RWPE2 (cell line): ENCODE results near the gene ALDH3A1.

Experiments
- ATAC-seq: fragments of 200-7000 bp; cut with Tn5 transposase; 3 replicates; pipeline ENCODE4 v1.9.1; 2021; ENCODE audit warnings: low read depth
- DNase-seq: peaks from one replicate; pipeline ENCODE4 v3.0.0-alpha.2; 2020; ENCODE audit warnings: low spot score
- H3K27ac ChIP-seq: fragments of 450-650 bp; 2 replicates; pipeline ENCODE4 v1.5.1; 2017; ENCODE audit warnings: mild to moderate bottlenecking; ENCODE audit not compliant: poor library complexity, severe bottlenecking
- H3K27me3 ChIP-seq: fragments of 250-450 bp; sonication (Bioruptor Pico); 2 replicates; pipeline ENCODE4 v1.5.1; 2021; ENCODE audit warnings: mild to moderate bottlenecking, moderate library complexity; ENCODE audit not compliant: insufficient read depth, poor library complexity, severe bottlenecking
- H3K36me3 ChIP-seq: fragments of 250-450 bp; sonication (Bioruptor Pico); 2 replicates; pipeline ENCODE4 v1.5.1; 2020; ENCODE audit warnings: low read depth, mild to moderate bottlenecking, moderate library complexity
- H3K4me1 ChIP-seq: fragments of 250-450 bp; sonication (Bioruptor Pico); 2 replicates; pipeline ENCODE4 v1.5.1; 2021; ENCODE audit warnings: mild to moderate bottlenecking, moderate library complexity; ENCODE audit not compliant: insufficient read depth, poor library complexity, severe bottlenecking
- H3K4me3 ChIP-seq: fragments of 250-450 bp; sonication (Bioruptor Pico); 2 replicates; pipeline ENCODE4 v1.5.1; 2021; ENCODE audit warnings: mild to moderate bottlenecking, moderate library complexity; ENCODE audit not compliant: severe bottlenecking
- H3K9me3 ChIP-seq: fragments of 250-450 bp; sonication (Bioruptor Pico); 2 replicates; pipeline ENCODE4 v1.5.1; 2021; ENCODE audit warnings: mild to moderate bottlenecking, moderate library complexity; ENCODE audit not compliant: severe bottlenecking
- CTCF ChIP-seq: fragments of 450-650 bp; IDR thresholded peaks from one replicate; pipeline ENCODE4 v1.5.1; 2017; ENCODE audit warnings: mild to moderate bottlenecking, moderate library complexity; ENCODE audit not compliant: poor library complexity, severe bottlenecking

Gene ALDH3A1

DNA sequence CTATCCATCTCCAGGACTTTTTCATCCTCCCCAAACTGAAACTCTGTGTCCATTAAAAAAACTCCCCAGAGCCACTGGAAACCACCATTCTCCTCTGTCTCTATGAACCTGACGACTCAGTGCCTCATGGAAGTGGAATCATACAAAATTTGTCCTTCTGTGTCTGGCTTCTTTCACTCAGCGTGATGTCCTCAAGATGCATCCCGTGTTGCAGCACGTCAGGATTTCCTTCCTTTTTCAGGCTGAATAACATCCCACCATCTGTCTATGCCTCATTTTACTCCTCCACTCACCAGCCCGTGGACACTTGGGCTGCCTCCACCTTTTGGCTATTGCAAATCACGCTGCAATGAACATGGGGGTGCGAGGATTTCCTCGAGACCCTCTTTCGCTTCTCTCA, 12.6 kb upstream of the ALDH3A1 start:
- no peaks in the 10 kb centered on the region for H3K36me3 ChIP-seq
- no peak for ATAC-seq
- no peak overlapping the region for H3K4me3 ChIP-seq
- DNase-seq = no peak
- no peaks in the 10 kb centered on the region for H3K4me1 ChIP-seq
- no peaks in the 10 kb centered on the region for H3K9me3 ChIP-seq
- no peak overlapping the region for H3K27ac ChIP-seq
- no peaks in the 10 kb centered on the region for H3K27me3 ChIP-seq
- TF ChIP-seq CTCF = no peak

DNA sequence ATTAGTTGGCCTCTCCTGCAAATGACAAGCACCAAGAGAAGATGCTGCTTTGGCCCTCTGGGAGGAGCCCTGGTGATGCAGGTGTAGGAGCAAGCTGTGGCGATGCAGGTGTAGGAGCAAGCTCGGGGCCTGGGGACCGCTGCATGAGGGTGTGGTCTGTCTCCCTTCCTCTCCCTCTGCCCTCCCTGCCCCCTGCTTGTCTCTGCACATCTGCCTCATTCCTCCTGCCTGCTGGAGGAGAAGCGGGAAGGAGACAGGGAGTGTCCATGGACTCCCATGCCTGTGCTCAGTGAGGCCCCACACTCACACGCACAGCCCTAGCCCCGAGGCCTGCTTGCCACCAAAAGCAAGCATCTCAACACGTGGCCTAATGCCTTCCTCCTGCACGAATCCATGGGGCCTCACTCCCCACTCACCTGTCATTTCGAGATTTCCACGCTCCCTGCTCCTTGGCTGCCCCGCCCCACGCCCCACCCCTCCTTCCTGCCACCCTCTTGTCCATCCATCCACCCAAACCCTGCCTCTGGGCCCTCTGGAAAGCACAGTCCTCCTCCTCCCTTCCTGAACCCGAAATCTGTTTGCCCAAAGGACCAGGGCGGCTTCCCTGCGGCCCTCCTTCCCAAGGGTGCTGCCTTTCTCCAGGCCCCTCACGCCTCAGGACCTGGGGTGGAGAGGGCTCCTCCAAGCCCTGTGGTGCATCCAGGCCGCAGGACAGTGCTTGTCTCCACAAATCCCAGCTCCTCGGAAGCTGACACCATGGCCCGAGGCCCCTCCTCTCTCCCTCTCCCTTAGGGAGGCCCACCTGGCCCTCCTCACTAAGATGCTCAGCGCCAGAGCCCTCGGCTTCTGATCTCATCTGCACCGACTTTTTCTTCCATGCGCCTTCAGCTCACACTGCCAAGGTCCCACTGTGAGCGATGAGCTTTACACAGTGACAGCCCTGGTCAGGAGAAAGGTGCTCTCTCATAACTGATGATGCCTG, 11.8 kb upstream of the ALDH3A1 start:
- H3K9me3 ChIP-seq = no peaks in the 10 kb centered on the region
- H3K36me3 ChIP-seq = no peaks in the 10 kb centered on the region
- no peak for DNase-seq
- no peak for ATAC-seq
- no peak overlapping the region for H3K27ac ChIP-seq
- H3K27me3 ChIP-seq = no peaks in the 10 kb centered on the region
- TF ChIP-seq CTCF = no peak
- H3K4me1 ChIP-seq = no peaks in the 10 kb centered on the region
- no peak overlapping the region for H3K4me3 ChIP-seq

DNA sequence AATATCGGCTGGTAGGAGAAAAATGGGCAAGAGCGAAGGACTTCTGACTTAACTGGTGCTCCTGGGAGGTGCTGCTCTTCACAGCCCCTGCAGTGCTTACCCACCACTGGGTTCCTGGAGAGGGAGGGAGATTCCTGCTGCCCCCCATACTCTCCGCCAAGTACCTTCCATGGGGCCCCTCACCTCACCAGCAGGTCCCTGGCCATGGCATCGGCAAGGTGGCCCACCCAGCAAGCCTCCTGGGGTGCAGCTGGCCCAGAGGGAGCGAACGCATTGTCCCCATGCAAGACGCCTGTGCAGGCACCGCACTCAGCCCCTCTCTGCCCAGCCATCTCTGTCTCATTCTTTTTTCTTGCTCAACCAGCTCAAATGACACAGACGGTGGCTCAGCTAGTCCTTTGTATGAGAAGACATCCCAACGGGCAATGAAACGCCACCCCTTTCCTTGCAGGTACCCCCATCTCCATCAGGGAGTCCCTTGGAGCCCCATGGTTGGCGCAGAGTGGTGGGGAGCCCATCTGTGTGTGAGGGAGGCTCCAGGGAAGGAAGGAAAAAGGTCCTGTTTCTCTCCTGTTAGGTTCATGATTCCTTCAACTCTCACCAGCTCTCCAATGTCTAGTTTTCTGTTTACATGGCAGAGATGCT, 9.6 kb upstream of the ALDH3A1 start:
- H3K4me3 ChIP-seq = no peak overlapping the region
- H3K36me3 ChIP-seq = no peaks in the 10 kb centered on the region
- no peak overlapping the region for H3K27ac ChIP-seq
- no peaks in the 10 kb centered on the region for H3K9me3 ChIP-seq
- ATAC-seq = no peak
- no peaks in the 10 kb centered on the region for H3K27me3 ChIP-seq
- peak; percentile 24 for DNase-seq
- no peak for TF ChIP-seq CTCF
- H3K4me1 ChIP-seq = peaks cover 14% of the 10 kb centered on the region

- DNase-seq = no peak
- Histone ChIP-seq H3K4me3 (no peak overlapping the region), H3K27me3 (no peaks in the 10 kb centered on the region), H3K9me3 (no peaks in the 10 kb centered on the region), H3K36me3 (no peaks in the 10 kb centered on the region), H3K27ac (no peak overlapping the region), H3K4me1 (peaks cover 23% of the 10 kb centered on the region)
- no peak for TF ChIP-seq CTCF
- ATAC-seq = no peak
These were observed 8.4 kb upstream of the ALDH3A1 start for GRCh38 chr17:19756546-19756945.
